ENCODE measurements around the gene RABEP1. TPM values are rescaled to one million over a fixed set of nuclear protein-coding genes. Genes with fewer than 3 reads are reported as not detected.

RABEP1 gene
- total RNA-seq, 2 donors from 2014 or later, result 38.9 to 54.7 TPM

GRCh38 chr17:5325851-5326250, 43.8 kb downstream of the RABEP1 start:
- intact Hi-C loops (cut with DNase I), result no loop called here
- Histone ChIP-seq H3K36me3 (no peaks in the 10 kb centered on the region), H3K27me3 (replicated peaks; ENCODE audit: insufficient read depth) (no peaks in the 10 kb centered on the region), H3K27ac (no peak overlapping the region), H3K4me3 (no peak overlapping the region), H3K9me3 (no peaks in the 10 kb centered on the region), H3K4me1 (replicated peaks) (no peaks in the 10 kb centered on the region)
- DNase-seq (ENCODE audit: low spot score), result no peak
- 97% methylated on average over 4 of the region's 4 CpGs for WGBS
- TF ChIP-seq POLR2AphosphoS5 (IDR thresholded peaks at IDR 0.05) (no peak), POLR2A (IDR thresholded peaks at IDR 0.05) (no peak)
- TF ChIP-seq, protein P1, sequence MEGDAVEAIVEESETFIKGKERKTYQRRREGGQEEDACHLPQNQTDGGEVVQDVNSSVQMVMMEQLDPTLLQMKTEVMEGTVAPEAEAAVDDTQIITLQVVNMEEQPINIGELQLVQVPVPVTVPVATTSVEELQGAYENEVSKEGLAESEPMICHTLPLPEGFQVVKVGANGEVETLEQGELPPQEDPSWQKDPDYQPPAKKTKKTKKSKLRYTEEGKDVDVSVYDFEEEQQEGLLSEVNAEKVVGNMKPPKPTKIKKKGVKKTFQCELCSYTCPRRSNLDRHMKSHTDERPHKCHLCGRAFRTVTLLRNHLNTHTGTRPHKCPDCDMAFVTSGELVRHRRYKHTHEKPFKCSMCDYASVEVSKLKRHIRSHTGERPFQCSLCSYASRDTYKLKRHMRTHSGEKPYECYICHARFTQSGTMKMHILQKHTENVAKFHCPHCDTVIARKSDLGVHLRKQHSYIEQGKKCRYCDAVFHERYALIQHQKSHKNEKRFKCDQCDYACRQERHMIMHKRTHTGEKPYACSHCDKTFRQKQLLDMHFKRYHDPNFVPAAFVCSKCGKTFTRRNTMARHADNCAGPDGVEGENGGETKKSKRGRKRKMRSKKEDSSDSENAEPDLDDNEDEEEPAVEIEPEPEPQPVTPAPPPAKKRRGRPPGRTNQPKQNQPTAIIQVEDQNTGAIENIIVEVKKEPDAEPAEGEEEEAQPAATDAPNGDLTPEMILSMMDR (IDR thresholded peaks at IDR 0.05), result no peak

GRCh38 chr17:5329784-5330557, 47.9 kb downstream of the RABEP1 start:
- WGBS, result 54% methylated on average over 2 of the region's 2 CpGs
- DNase-seq (ENCODE audit: low spot score), result no peak
- Histone ChIP-seq H3K4me1 (replicated peaks) (no peaks in the 10 kb centered on the region), H3K27me3 (replicated peaks; ENCODE audit: insufficient read depth) (no peaks in the 10 kb centered on the region), H3K27ac (no peak overlapping the region), H3K36me3 (peaks cover 0 to 6% of the 10 kb centered on the region in 2 donors), H3K4me3 (no peak overlapping the region), H3K9me3 (no peaks in the 10 kb centered on the region)
- intact Hi-C loops (cut with DNase I), result loop anchor here (10.0 kb wide), 1 partner anchor 55 kb away; no protein-coding TSS in a partner anchor
- TF ChIP-seq POLR2AphosphoS5 (IDR thresholded peaks at IDR 0.05) (no peak), POLR2A (IDR thresholded peaks at IDR 0.05) (no peak)
- TF ChIP-seq, protein P1 (IDR thresholded peaks at IDR 0.05), result no peak

- Histone ChIP-seq H3K4me1 (replicated peaks) (no peaks in the 10 kb centered on the region), H3K9me3 (no peaks in the 10 kb centered on the region), H3K27me3 (replicated peaks; ENCODE audit: insufficient read depth) (no peaks in the 10 kb centered on the region), H3K27ac (no peak overlapping the region), H3K4me3 (no peak overlapping the region), H3K36me3 (peaks cover 0 to 6% of the 10 kb centered on the region in 2 donors)
- intact Hi-C loops (cut with DNase I), result loop anchor here (10.0 kb wide), 1 partner anchor 54 kb away; no protein-coding TSS in a partner anchor
- WGBS, result 93% methylated on average over 2 of the region's 2 CpGs
- DNase-seq (ENCODE audit: low spot score), result no peak
- TF ChIP-seq, protein P1 (IDR thresholded peaks at IDR 0.05), result no peak
- TF ChIP-seq POLR2A (IDR thresholded peaks at IDR 0.05) (no peak), POLR2AphosphoS5 (IDR thresholded peaks at IDR 0.05) (no peak)
Observed at GRCh38 chr17:5330981-5331380, 48.9 kb downstream of the RABEP1 start.

DNA sequence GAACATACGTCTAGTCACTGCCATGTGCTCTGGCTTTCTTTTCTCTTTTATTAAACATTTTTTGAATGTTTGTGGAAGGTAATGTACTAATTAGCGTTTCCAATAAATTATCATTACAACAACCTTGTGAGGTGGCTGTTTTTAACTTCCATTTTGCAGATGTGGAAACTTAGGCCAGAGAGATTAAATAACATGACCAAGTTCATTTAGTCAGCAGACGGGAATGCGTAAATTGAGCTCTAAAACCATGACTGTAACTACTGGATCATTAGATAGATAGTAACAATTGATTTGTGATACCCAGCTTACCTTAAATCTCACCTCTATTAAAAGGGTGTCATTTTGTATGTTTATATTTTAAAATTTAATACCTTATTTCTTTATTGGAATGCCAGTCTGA, 49.4 kb downstream of the RABEP1 start:
- TF ChIP-seq, protein P1 (IDR thresholded peaks at IDR 0.05), result no peak
- no peak for TF ChIP-seq POLR2AphosphoS5 (IDR thresholded peaks at IDR 0.05)
- TF ChIP-seq POLR2A (IDR thresholded peaks at IDR 0.05), result no peak
- no peaks in the 10 kb centered on the region for H3K27me3 ChIP-seq (replicated peaks; ENCODE audit: insufficient read depth)
- no peak overlapping the region for H3K27ac ChIP-seq
- peaks cover 0 to 6% of the 10 kb centered on the region in 2 donors for H3K36me3 ChIP-seq
- H3K9me3 ChIP-seq, result no peaks in the 10 kb centered on the region
- no peak overlapping the region for H3K4me3 ChIP-seq
- H3K4me1 ChIP-seq (replicated peaks), result no peaks in the 10 kb centered on the region
- intact Hi-C loops (cut with DNase I), result loop anchor here (10.0 kb wide), 1 partner anchor 53 kb away; no protein-coding TSS in a partner anchor
- no peak for DNase-seq (ENCODE audit: low spot score)
- 91% methylated on average over 4 of the region's 4 CpGs for WGBS

DNA sequence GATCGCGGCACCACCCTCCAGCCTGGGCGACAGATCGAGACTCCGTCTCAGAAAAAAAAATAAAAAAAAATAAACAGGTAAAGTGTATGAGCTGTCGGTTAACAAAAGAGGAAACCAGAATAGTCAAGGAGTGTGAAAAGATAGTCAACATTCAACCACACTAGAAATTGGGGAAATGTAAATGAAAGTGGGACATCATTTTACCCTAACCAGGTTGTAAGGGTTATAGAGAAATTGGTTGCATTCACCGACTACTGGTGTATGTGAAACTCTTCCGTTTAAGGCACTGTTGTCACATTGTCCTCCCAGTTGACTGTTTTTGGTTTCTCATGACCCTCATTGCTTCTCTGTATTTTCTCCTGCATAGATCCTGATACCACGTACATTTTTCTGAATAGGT, 62.8 kb downstream of the RABEP1 start:
- Histone ChIP-seq H3K27me3 (replicated peaks; ENCODE audit: insufficient read depth) (no peaks in the 10 kb centered on the region), H3K4me3 (no peak overlapping the region), H3K4me1 (replicated peaks) (no peaks in the 10 kb centered on the region), H3K36me3 (peaks cover 0 to 10% of the 10 kb centered on the region in 2 donors), H3K27ac (no peak overlapping the region), H3K9me3 (no peaks in the 10 kb centered on the region)
- intact Hi-C loops (cut with DNase I), result no loop called here
- DNase-seq (ENCODE audit: low spot score), result no peak
- TF ChIP-seq POLR2A (IDR thresholded peaks at IDR 0.05), result no peak
- TF ChIP-seq, protein P1 (IDR thresholded peaks at IDR 0.05), result no peak
- TF ChIP-seq POLR2AphosphoS5 (IDR thresholded peaks at IDR 0.05), result no peak
- WGBS, result 98% methylated on average over 9 of the region's 9 CpGs

All from prostate gland (tissue), 2 donors.